Smooth muscle cell (in vitro differentiated cells): ENCODE data around the gene PLLP. TPM values are rescaled to one million over a fixed set of nuclear protein-coding genes. Genes with fewer than 3 reads are reported as not detected.

Experiments used
- DNase-seq: peaks from one replicate; lab custom pipeline; 2025; ENCODE audit not compliant: unreplicated experiment; lab: John Stamatoyannopoulos, UW
- H2AFZ ChIP-seq: fragments of 200-600 bp; sonication (generic); 2 replicates; pipeline ENCODE4 v1.6.0; 2016; ENCODE audit warnings: antibody characterized with exemption, low read depth, mild to moderate bottlenecking
- H3F3A ChIP-seq: fragments of 200-600 bp; sonication (generic); 2 replicates; pipeline ENCODE4 v1.6.0; 2017; ENCODE audit warnings: antibody characterized with exemption, low read depth
- H3K27ac ChIP-seq: fragments of 200-600 bp; sonication (generic); 2 replicates; pipeline ENCODE4 v1.5.1; 2016; ENCODE audit warnings: low read depth, mild to moderate bottlenecking
- H3K27me3 ChIP-seq: fragments of 200-600 bp; sonication (generic); 2 replicates; pipeline ENCODE4 v1.6.1; 2016; ENCODE audit warnings: low read depth, mild to moderate bottlenecking
- H3K36me3 ChIP-seq: fragments of 200-600 bp; sonication (generic); 2 replicates; pipeline ENCODE4 v1.5.1; 2016; ENCODE audit warnings: low read depth
- H3K4me1 ChIP-seq: fragments of 200-600 bp; sonication (generic); 2 replicates; pipeline ENCODE4 v1.5.1; 2016; ENCODE audit warnings: low read depth
- H3K4me2 ChIP-seq: fragments of 200-600 bp; sonication (generic); 2 replicates; pipeline ENCODE4 v1.6.0; 2016; ENCODE audit warnings: mild to moderate bottlenecking
- H3K4me3 ChIP-seq: fragments of 200-600 bp; sonication (generic); 2 replicates; pipeline ENCODE4 v1.5.1; 2016; ENCODE audit warnings: mild to moderate bottlenecking
- H3K79me2 ChIP-seq: fragments of 200-600 bp; sonication (generic); 2 replicates; pipeline ENCODE4 v1.6.0; 2016; ENCODE audit warnings: low read depth, mild to moderate bottlenecking
- H3K9ac ChIP-seq: fragments of 200-600 bp; sonication (generic); 2 replicates; pipeline ENCODE4 v1.6.0; 2016; ENCODE audit warnings: low read depth
- H3K9me3 ChIP-seq: fragments of 200-600 bp; sonication (generic); replicated peaks from 2 replicates; pipeline ENCODE4 v1.5.1; 2016; ENCODE audit warnings: low read depth
- H4K20me1 ChIP-seq: fragments of 200-600 bp; sonication (generic); 2 replicates; pipeline ENCODE4 v1.6.0; 2016; ENCODE audit warnings: low read depth
- WGBS: methylation state at CpG from one replicate; pipeline ENCODE4 v1.1.7; 2016; ENCODE audit warnings: low lambda C conversion rate; 5-methylcytosine and 5-hydroxymethylcytosine counted together
- polyA plus RNA-seq: library from polyadenylated mRNA; unstranded; fragments of >200 nt; fragmentation: Nextera tagmentation; extraction: Ambion mirVana; gene quantifications from 2 replicates; pipeline ENCODE4 v1.2.1, GENCODE V29; 2016
- total RNA-seq: library from RNA; depleted of rRNA; stranded (reverse); fragments of >200 nt; gene quantifications from 2 replicates; pipeline ENCODE4 v1.2.3, GENCODE V29; 2014
- TF ChIP-seq, protein P1 (sequence below): fragments of 200-600 bp; sonication (generic); IDR thresholded peaks from 2 replicates; pipeline ENCODE4 v1.5.1; 2017; ENCODE audit warnings: borderline replicate concordance, mild to moderate bottlenecking, antibody characterized with exemption; ENCODE audit not compliant: insufficient read depth, poor library complexity, severe bottlenecking

PLLP gene
- total and polyA plus RNA-seq, 2 experiments from 2014 or later: 0.59 TPM; not detected in 1

GRCh38 chr16:57233944-57234706, 50.3 kb downstream of the PLLP start:
- no peak overlapping the region for H3K4me3 ChIP-seq
- peaks cover 25% of the 10 kb centered on the region for H3F3A ChIP-seq
- no peaks in the 10 kb centered on the region for H3K79me2 ChIP-seq
- H2AFZ ChIP-seq: no peak overlapping the region
- H3K9me3 ChIP-seq: no peaks in the 10 kb centered on the region
- H3K36me3 ChIP-seq: peaks cover 33% of the 10 kb centered on the region
- no peak overlapping the region for H3K9ac ChIP-seq
- no peaks in the 10 kb centered on the region for H3K27me3 ChIP-seq
- DNase-seq: no peak
- TF ChIP-seq, protein P1, sequence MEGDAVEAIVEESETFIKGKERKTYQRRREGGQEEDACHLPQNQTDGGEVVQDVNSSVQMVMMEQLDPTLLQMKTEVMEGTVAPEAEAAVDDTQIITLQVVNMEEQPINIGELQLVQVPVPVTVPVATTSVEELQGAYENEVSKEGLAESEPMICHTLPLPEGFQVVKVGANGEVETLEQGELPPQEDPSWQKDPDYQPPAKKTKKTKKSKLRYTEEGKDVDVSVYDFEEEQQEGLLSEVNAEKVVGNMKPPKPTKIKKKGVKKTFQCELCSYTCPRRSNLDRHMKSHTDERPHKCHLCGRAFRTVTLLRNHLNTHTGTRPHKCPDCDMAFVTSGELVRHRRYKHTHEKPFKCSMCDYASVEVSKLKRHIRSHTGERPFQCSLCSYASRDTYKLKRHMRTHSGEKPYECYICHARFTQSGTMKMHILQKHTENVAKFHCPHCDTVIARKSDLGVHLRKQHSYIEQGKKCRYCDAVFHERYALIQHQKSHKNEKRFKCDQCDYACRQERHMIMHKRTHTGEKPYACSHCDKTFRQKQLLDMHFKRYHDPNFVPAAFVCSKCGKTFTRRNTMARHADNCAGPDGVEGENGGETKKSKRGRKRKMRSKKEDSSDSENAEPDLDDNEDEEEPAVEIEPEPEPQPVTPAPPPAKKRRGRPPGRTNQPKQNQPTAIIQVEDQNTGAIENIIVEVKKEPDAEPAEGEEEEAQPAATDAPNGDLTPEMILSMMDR: no peak
- H3K4me2 ChIP-seq: no peak overlapping the region
- H3K4me1 ChIP-seq: no peaks in the 10 kb centered on the region
- H4K20me1 ChIP-seq: peaks cover 3% of the 10 kb centered on the region
- WGBS: 93% methylated on average over 9 of the region's 9 CpGs
- H3K27ac ChIP-seq: peak overlapping the region; percentile 7

DNA sequence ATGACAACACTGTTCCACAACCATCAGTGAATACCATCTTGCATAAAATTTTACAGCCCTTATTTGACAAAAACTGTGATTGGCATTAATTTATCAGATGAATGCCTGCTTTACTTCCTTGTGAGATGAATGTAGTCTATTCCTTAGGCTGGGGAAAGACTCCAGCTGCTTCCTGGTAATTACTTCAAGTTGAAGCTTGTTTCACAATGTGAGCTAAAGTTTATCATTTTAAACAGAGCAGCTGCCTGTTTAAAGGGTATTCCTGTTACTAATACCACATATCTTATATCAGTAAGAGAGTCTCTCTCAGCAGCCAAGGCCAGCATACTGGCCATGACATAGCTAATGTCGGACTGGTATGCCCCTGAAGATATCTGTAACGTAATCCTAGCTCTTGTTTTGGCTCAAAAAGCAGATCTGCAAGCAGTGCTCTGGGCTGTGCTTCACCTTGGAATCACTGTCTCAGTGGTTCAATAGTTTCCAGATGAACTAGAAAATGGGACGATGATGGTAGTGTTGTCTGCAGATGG, 52.6 kb downstream of the PLLP start:
- Histone ChIP-seq H3F3A (peaks cover 37% of the 10 kb centered on the region), H4K20me1 (peaks cover 3% of the 10 kb centered on the region), H3K9me3 (no peaks in the 10 kb centered on the region), H2AFZ (no peak overlapping the region), H3K27me3 (no peaks in the 10 kb centered on the region), H3K4me1 (no peaks in the 10 kb centered on the region), H3K4me2 (no peak overlapping the region), H3K4me3 (no peak overlapping the region), H3K36me3 (peaks cover 21% of the 10 kb centered on the region), H3K79me2 (no peaks in the 10 kb centered on the region), H3K9ac (no peak overlapping the region), H3K27ac (peak overlapping the region; percentile 58)
- TF ChIP-seq, protein P1: no peak
- 30% methylated on average over 3 of the region's 3 CpGs for WGBS
- DNase-seq: no peak

DNA sequence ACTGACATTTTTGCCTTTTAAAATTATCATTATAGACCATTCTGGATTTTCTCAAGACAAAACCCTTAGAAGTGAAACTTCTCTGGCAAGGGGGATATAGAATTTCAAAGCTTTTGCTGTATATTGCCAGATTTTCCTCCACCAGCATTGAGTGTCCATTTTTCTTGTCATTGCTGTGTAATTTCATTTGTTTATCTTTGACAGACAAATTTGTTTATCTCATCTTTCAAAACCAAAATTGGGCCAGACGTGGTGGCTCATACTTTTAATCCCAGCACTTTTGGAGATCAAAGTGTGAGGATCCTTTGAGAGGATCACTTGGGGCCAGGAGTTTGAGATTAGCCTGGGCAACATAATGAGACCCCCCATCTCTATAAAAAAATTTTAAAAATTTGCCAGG, 55.4 kb downstream of the PLLP start:
- TF ChIP-seq, protein P1: no peak
- Histone ChIP-seq H3K4me3 (no peak overlapping the region), H3K4me2 (no peak overlapping the region), H3K4me1 (no peaks in the 10 kb centered on the region), H4K20me1 (no peaks in the 10 kb centered on the region), H3K27me3 (no peaks in the 10 kb centered on the region), H3K27ac (peak overlapping the region; percentile 40), H3F3A (peaks cover 35% of the 10 kb centered on the region), H2AFZ (no peak overlapping the region), H3K9ac (no peak overlapping the region), H3K9me3 (no peaks in the 10 kb centered on the region), H3K36me3 (peaks cover 10% of the 10 kb centered on the region), H3K79me2 (no peaks in the 10 kb centered on the region)
- DNase-seq: no peak
- WGBS: 10% methylated on average over 1 of the region's 1 CpG
